SU-DHL-6 (cell line): ENCODE measurements around the gene MYBL2.

ENCODE experiments used
- CTCF ChIP-seq: fragments of 200-600 bp; sonication (generic); IDR thresholded peaks from one replicate; pipeline ENCODE4 v1.5.1; 2017; ENCODE audit warnings: antibody characterized with exemption, mild to moderate bottlenecking, low read length, moderate library complexity; ENCODE audit not compliant: insufficient read depth, poor library complexity, severe bottlenecking
- EZH2phosphoT487 ChIP-seq: fragments of 200-600 bp; sonication (generic), shearing (Covaris generic); conservative IDR thresholded peaks from 2 replicates; pipeline ENCODE4 v1.6.1; 2018; ENCODE audit warnings: mild to moderate bottlenecking, antibody characterized with exemption, low read length, moderate library complexity, mixed read lengths

GRCh38 chr20:43731469-43731868, 64.6 kb downstream of the MYBL2 start:
- TF ChIP-seq CTCF (no peak), EZH2phosphoT487 (no peak)
